Liver (tissue), 3 donors: ENCODE measurements around the gene SWT1.

Experiments used
- CTCF ChIP-seq: fragments of 150-350 bp; IDR thresholded peaks from 2 replicates; pipeline ENCODE4 v1.5.1; 2017; ENCODE audit warnings: improper control_type of control experiment, low read depth, low read length; ENCODE audit not compliant: missing input control
- FOXA1 ChIP-seq: IDR thresholded peaks from 2 replicates; pipeline ENCODE4 v1.6.1; 2016; ENCODE audit warnings: antibody characterized with exemption
- JUND ChIP-seq, 2 donors: IDR thresholded peaks; 2 replicates each; pipeline ENCODE4 v1.6.1; 2016; ENCODE audit warnings: antibody characterized with exemption in 2 of 2
- MAX ChIP-seq: IDR thresholded peaks from 2 replicates; pipeline ENCODE4 v1.6.1; 2016; ENCODE audit warnings: antibody characterized with exemption
- RAD21 ChIP-seq, 2 donors: IDR thresholded peaks; 2 replicates each; pipeline ENCODE4 v1.6.1; 2016; ENCODE audit warnings: antibody characterized with exemption in 2 of 2, mild to moderate bottlenecking in 2 of 2
- RXRA ChIP-seq, 2 donors: IDR thresholded peaks; 2 replicates each; pipeline ENCODE4 v1.6.1; 2017 to 2018; ENCODE audit warnings: antibody characterized with exemption in 2 of 2, mild to moderate bottlenecking in 1 of 2
- SP1 ChIP-seq: IDR thresholded peaks from 2 replicates; pipeline ENCODE4 v1.6.1; 2018; ENCODE audit warnings: antibody characterized with exemption, mild to moderate bottlenecking
- YY1 ChIP-seq: IDR thresholded peaks from 2 replicates; pipeline ENCODE4 v1.6.1; 2016; ENCODE audit warnings: antibody characterized with exemption, mild to moderate bottlenecking
- ZBTB33 ChIP-seq: IDR thresholded peaks from 2 replicates; pipeline ENCODE4 v1.6.1; 2016; ENCODE audit warnings: antibody characterized with exemption
- donor health status: healthy.
- donor health status: healthy.

- TF ChIP-seq CTCF (no peak), ZBTB33 (no peak), MAX (no peak), YY1 (no peak), FOXA1 (no peak), RXRA (IDR thresholded peaks at IDR 0.05) (no peak), JUND (IDR thresholded peaks at IDR 0.05) (no peak), RAD21 (IDR thresholded peaks at IDR 0.05) (no peak), SP1 (no peak)
Observed at GRCh38 chr1:185132534-185132933, 24.4 kb upstream of the SWT1 start.
